Uterus (tissue), 2 donors: Measurements from ENCODE around the gene C19orf25.

Experiments used
- CTCF ChIP-seq, 4 experiments: fragments of 200-600 bp in 2 of 4; fragments of 450-650 bp in 2 of 4; sonication (generic) in 2 of 4; IDR thresholded peaks; one replicate each; pipeline ENCODE4 v1.5.1; 2016 to 2019; ENCODE audit warnings: antibody characterized with exemption in 4 of 4, mild to moderate bottlenecking in 2 of 4, moderate library complexity in 1 of 4
- POLR2A ChIP-seq, 2 donors: fragments of 450-650 bp; IDR thresholded peaks; one replicate each; pipeline ENCODE4 v1.6.1; 2016; ENCODE audit warnings: antibody characterized with exemption in 2 of 2, mild to moderate bottlenecking in 1 of 2, moderate library complexity in 1 of 2

GRCh38 chr19:1467490-1468273 is 11.3 kb downstream of the C19orf25 start:
- TF ChIP-seq POLR2A (IDR thresholded peaks at IDR 0.05) (no peak), CTCF (IDR thresholded peaks at IDR 0.05) (no peak)
